ENCODE data around the gene PPP1R13B.
"Not testable (repeated sequence)": the region's sequence is repeated elsewhere in the genome, so short reads cannot be mapped to it uniquely, and the experiment has no call there.

Gene PPP1R13B, protein sequence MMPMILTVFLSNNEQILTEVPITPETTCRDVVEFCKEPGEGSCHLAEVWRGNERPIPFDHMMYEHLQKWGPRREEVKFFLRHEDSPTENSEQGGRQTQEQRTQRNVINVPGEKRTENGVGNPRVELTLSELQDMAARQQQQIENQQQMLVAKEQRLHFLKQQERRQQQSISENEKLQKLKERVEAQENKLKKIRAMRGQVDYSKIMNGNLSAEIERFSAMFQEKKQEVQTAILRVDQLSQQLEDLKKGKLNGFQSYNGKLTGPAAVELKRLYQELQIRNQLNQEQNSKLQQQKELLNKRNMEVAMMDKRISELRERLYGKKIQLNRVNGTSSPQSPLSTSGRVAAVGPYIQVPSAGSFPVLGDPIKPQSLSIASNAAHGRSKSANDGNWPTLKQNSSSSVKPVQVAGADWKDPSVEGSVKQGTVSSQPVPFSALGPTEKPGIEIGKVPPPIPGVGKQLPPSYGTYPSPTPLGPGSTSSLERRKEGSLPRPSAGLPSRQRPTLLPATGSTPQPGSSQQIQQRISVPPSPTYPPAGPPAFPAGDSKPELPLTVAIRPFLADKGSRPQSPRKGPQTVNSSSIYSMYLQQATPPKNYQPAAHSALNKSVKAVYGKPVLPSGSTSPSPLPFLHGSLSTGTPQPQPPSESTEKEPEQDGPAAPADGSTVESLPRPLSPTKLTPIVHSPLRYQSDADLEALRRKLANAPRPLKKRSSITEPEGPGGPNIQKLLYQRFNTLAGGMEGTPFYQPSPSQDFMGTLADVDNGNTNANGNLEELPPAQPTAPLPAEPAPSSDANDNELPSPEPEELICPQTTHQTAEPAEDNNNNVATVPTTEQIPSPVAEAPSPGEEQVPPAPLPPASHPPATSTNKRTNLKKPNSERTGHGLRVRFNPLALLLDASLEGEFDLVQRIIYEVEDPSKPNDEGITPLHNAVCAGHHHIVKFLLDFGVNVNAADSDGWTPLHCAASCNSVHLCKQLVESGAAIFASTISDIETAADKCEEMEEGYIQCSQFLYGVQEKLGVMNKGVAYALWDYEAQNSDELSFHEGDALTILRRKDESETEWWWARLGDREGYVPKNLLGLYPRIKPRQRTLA

GRCh38 chr14:103847451-103848174 is at the start of gene PPP1R13B:
Gene PPP1R13B (minus strand): TSS chr14:103847575. CDS start chr14:103847307, 268 bp downstream.
- peaks cover 12% of the 10 kb centered on the region for H3K36me3 Mint-ChIP-seq
- H3K4me3 Mint-ChIP-seq: peak within 1 kb of the TSS; percentile 72
- DNase-seq (ENCODE audit: low spot score in 2 of 2) (peak; percentile 92 to 93), ATAC-seq (peak; percentile 95)
- peaks cover 9% of the 10 kb centered on the region for H3K4me1 Mint-ChIP-seq
- H3K9me3 Mint-ChIP-seq: no peaks in the 10 kb centered on the region
- H3K27ac Mint-ChIP-seq: peak within 1 kb of the TSS; percentile 20

DNA sequence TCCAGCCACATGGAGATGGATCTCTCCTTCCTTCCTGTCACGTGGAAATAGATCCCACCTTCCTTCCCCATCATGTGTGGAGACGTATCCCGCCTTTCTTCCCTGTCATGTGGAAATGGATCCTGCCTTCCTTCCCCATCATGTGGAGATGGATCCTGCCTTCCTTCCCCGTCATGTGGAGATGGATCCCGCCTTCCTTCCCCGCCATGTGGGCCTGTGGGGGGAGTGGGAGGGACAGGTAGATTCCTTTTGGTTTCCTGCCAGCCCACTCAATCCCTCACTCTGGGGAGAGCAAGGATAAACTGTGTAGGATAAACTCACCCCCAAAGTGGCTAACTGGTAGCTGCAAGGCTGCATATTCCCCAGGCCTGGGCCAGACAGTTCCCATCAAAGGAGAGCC is 49.2 kb upstream of the PPP1R13B start:
- Mint-ChIP-seq H3K9me3 (no peaks in the 10 kb centered on the region), H3K4me3 (no peak overlapping the region), H3K4me1 (peaks cover 11% of the 10 kb centered on the region), H3K36me3 (no peaks in the 10 kb centered on the region), H3K27ac (no peak overlapping the region)
- no peak for DNase-seq (ENCODE audit: low spot score in 2 of 2)
- no peak for ATAC-seq

- DNase-seq (ENCODE audit: low spot score in 2 of 2) (no peak), ATAC-seq (no peak)
- peaks cover 1% of the 10 kb centered on the region for H3K4me1 Mint-ChIP-seq
- no peaks in the 10 kb centered on the region for H3K9me3 Mint-ChIP-seq
- H3K4me3 Mint-ChIP-seq: no peak overlapping the region
- no peak overlapping the region for H3K27ac Mint-ChIP-seq
- H3K36me3 Mint-ChIP-seq: no peaks in the 10 kb centered on the region
These were observed 47.3 kb upstream of the PPP1R13B start for GRCh38 chr14:103894723-103895059.

DNA sequence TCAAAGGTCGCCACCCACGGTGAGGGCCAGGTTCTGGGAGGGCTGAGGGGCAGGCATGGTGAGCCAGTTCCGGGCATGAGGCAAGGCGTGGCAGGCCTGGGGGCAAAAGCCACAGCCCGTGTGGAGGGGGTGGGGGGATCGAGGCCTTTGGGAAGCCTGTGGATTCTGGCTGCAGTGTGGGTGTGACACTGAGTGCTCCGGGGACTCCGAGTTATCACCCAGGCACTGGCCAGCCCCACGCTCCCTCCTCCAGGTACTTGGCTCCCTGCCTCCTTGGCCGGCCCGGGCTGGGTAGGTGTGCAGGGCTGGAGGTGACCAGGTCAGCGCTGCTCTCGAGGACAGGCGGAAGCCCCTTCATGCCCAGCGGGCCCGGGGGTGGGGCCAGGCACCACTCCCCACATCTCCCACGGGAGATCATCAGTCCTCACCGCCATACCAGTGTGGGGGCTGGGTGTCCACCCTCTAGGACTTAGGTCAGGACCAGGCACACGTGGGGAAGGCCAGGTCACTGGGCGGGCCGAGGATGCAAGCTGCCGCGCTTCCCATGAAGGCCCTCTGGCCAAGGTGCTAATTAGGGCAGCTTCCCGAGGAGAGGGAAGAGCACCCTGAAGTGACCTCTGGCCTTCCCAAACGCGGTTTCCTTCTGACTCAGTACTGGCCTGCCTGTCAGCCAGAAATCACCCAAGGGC is 46.8 kb upstream of the PPP1R13B start:
- Mint-ChIP-seq H3K4me1 (no peaks in the 10 kb centered on the region), H3K4me3 (no peak overlapping the region), H3K27ac (no peak overlapping the region), H3K9me3 (no peaks in the 10 kb centered on the region), H3K36me3 (no peaks in the 10 kb centered on the region)
- ATAC-seq (no peak), DNase-seq (ENCODE audit: low spot score in 2 of 2) (no peak)

- H3K4me3 Mint-ChIP-seq: no peak overlapping the region
- ATAC-seq (no peak), DNase-seq (ENCODE audit: low spot score in 2 of 2) (no peak)
- no peaks in the 10 kb centered on the region for H3K4me1 Mint-ChIP-seq
- no peak overlapping the region for H3K27ac Mint-ChIP-seq
- H3K9me3 Mint-ChIP-seq: no peaks in the 10 kb centered on the region
- H3K36me3 Mint-ChIP-seq: no peaks in the 10 kb centered on the region
These were observed 44.9 kb upstream of the PPP1R13B start for GRCh38 chr14:103892247-103892646.

DNA sequence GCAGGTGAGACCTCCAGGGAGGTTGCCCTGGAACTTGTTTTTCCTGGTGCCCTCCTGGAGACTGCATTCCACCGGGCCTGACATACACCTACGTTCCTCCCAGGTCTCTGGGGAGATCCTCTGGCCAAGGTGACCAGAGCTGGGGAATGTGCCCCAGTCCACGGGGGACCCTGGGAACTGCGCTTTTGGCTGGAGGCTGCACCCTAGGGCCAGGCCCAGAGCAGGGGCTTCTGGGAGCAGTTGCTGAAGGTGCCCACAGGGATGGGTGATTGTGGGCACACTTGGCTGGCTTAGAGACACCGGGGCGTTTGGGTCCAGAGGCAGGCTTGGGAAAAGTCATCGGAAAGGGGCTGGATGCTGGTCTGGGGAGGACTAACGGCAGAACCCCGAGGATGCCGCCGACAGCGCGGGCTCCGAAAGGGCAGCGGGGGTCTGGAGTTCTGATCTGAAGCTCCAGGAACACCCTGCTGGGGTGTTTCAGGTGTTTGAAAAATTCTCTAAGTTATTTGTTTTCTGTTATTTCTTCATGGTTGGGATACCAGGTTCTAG is 44.4 kb upstream of the PPP1R13B start:
- DNase-seq (ENCODE audit: low spot score in 2 of 2) (no peak), ATAC-seq (no peak)
- no peak overlapping the region for H3K4me3 Mint-ChIP-seq
- H3K9me3 Mint-ChIP-seq: no peaks in the 10 kb centered on the region
- H3K27ac Mint-ChIP-seq: no peak overlapping the region
- H3K36me3 Mint-ChIP-seq: no peaks in the 10 kb centered on the region
- H3K4me1 Mint-ChIP-seq: no peaks in the 10 kb centered on the region

DNA sequence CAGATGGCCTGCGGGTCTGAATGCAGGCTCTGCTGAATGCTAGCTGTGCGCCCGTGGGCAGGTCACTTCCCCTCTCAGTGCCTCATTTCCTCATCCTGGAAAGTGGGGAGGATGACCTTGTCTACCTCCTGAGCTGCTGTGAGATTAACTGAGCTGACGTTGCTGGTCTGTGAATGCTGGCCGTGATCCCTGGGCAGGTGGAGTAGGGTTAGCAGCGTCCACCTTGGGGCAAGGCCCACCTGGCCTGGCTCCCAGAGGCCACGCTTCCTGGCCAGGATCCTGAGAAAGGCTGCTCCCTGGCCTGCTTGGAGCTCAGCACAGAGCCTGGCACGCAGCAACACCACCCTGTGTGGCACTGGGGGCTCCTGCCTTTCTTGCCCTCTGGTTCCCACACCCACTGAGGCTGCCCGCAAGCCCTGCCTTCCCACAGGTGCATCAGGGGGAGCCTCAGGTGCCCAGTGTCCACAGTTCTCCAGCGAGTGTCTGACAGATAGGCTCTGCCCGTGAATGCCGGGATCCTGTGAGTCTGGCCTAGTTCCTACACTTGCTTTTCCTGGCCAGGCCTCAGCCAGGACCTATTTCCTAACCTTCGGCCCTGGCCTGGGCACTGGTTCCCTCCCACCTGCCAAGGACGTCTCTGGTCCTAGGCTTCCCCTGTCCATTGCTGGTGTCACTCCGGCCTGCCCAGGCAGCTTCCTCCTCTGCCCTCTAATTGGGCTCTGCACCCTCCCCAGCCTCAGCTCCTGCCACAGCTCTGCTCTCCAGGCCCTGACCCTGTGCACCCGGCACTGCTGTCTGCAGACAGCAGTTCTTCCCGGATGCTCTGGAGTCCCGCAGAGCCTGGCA is 43.7 kb upstream of the PPP1R13B start:
- H3K4me1 Mint-ChIP-seq: no peaks in the 10 kb centered on the region
- no peak for ATAC-seq
- no peak overlapping the region for H3K4me3 Mint-ChIP-seq
- H3K9me3 Mint-ChIP-seq: no peaks in the 10 kb centered on the region
- no peak for DNase-seq (ENCODE audit: low spot score in 2 of 2)
- H3K27ac Mint-ChIP-seq: no peak overlapping the region
- H3K36me3 Mint-ChIP-seq: no peaks in the 10 kb centered on the region

DNA sequence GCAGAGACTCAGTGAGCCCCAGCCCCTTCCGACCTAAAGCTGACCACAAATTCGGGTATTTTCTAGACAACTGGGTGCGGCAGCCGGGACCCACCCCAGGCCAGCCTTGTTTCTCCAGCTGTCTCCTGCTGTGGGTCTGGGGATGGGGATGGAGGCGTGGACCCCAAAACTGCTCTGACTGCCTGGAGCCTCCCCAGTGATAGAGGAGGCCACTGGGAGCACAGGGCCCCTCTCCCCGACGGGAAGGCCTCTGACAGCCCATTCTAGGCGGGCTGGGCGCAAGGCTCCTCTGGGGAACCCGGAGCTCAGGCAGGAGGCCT is 42.6 kb upstream of the PPP1R13B start:
- no peak overlapping the region for H3K4me3 Mint-ChIP-seq
- H3K9me3 Mint-ChIP-seq: no peaks in the 10 kb centered on the region
- H3K27ac Mint-ChIP-seq: no peak overlapping the region
- DNase-seq (ENCODE audit: low spot score in 2 of 2) (no peak), ATAC-seq (no peak)
- no peaks in the 10 kb centered on the region for H3K4me1 Mint-ChIP-seq
- no peaks in the 10 kb centered on the region for H3K36me3 Mint-ChIP-seq

- H3K9me3 Mint-ChIP-seq: no peaks in the 10 kb centered on the region
- no peak for ATAC-seq
- H3K27ac Mint-ChIP-seq: no peak overlapping the region
- H3K4me1 Mint-ChIP-seq: no peaks in the 10 kb centered on the region
- H3K36me3 Mint-ChIP-seq: no peaks in the 10 kb centered on the region
- H3K4me3 Mint-ChIP-seq: no peak overlapping the region
- DNase-seq (ENCODE audit: low spot score in 2 of 2): no peak
These were observed 42.1 kb upstream of the PPP1R13B start for GRCh38 chr14:103889313-103890051.

DNA sequence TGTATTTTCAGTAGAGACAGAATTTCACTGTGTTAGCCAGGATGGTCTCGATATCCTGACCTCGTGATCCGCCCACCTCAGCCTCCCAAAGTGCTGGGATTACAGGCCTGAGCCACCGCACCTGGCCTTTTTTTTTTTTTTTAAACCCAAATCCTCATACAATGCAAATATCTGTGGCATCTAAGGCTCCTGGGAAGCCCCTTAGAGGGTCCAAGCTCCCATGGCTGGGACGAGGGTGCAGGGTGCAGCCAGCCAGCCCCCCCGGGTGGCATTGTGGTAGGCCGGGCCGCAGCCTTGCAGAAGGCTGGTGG is 41.6 kb upstream of the PPP1R13B start:
- not testable (repeated sequence) for ATAC-seq; H3K4me1 Mint-ChIP-seq; H3K9me3 Mint-ChIP-seq; H3K36me3 Mint-ChIP-seq; H3K4me3 Mint-ChIP-seq; DNase-seq (ENCODE audit: low spot score in 2 of 2); H3K27ac Mint-ChIP-seq

- ATAC-seq (no peak), DNase-seq (ENCODE audit: low spot score in 2 of 2) (no peak)
- no peaks in the 10 kb centered on the region for H3K36me3 Mint-ChIP-seq
- H3K4me3 Mint-ChIP-seq: no peak overlapping the region
- no peaks in the 10 kb centered on the region for H3K9me3 Mint-ChIP-seq
- H3K27ac Mint-ChIP-seq: peak overlapping the region; percentile 17
- no peaks in the 10 kb centered on the region for H3K4me1 Mint-ChIP-seq
These were observed 40.3 kb upstream of the PPP1R13B start for GRCh38 chr14:103887557-103888115.

- DNase-seq (ENCODE audit: low spot score in 2 of 2) (no peak), ATAC-seq (no peak)
- H3K36me3 Mint-ChIP-seq: no peaks in the 10 kb centered on the region
- no peak overlapping the region for H3K4me3 Mint-ChIP-seq
- H3K9me3 Mint-ChIP-seq: no peaks in the 10 kb centered on the region
- no peaks in the 10 kb centered on the region for H3K4me1 Mint-ChIP-seq
- no peak overlapping the region for H3K27ac Mint-ChIP-seq
These were observed 39.8 kb upstream of the PPP1R13B start for GRCh38 chr14:103887170-103887501.
